ENCODE data around the gene FLRT1.
"Not testable (repeated sequence)": the region's sequence is repeated elsewhere in the genome, so short reads cannot be mapped to it uniquely, and the experiment has no call there.

Gene FLRT1

DNA sequence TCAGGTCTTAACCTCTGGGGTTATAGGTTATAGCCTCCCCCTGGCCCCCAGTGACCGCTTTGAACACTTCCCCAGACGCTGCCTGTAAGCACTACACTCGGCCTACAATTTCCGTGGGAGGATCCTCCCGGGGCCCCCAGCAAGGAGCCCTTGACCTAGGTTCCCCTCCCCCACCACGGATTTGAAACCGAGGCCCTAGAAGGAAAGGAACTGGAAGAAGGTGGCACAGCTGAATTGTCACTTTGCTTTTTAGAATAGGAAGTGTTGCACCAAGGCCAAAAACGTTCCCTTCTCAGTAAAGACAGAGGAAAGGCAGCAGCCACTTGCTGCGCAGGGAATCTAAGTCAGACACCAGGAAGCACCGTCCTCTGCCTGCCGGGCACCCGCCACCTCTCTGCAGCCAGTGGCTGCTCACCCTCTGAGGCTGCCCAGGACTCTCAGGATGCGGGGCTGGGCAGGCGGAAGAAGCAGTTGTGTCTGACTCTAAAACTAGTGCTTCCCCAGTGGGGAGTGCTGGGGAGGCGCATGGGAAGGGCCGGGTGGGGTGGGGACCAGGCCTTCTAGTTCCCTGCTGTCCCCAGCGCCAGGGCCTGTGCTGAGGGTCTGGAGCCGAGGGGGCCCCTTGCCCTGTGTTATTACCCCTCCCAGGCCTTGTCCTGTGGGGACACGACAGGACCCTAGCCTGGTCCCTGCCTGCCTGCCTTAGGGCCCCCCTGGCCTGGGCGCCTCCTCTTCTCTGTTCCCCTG lies 7.9 kb upstream of the FLRT1 start:
- no peak for DNase-seq

DNA sequence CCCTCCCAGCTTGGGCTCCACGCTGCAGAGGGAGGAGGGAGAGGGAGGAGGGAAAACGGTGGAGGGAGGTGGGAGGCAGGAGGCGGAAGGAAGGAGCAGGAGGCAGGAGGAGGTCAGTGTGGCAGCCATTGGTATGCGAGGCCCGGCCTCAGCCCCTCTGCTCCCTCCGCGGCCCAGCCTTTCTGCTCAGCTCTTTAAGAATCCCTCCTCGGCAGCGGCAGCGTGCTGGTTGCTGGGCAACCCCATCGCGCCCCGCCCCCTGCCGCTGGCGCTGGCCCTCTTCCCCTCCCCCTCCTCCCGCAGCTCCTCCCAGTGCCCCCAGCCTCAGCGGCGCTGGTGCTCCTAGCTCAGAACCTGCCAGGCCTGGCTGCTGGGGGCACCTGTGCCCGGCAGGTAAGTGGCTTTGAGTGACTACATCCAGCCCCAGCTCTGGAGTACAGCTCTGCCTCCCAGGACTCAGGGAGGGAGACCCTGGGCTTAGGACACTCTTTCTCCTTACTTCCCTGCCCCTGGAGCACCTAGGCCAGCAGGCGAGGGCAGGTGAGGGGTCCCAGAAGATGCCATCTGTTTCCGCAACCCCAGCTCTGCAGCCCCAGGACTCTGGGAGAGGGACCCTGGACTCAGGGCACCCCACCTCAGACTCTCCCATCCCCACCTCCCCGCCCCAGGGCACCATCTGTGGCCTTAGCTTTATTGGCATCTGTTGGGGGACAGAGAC lies 7.2 kb upstream of the FLRT1 start:
- DNase-seq: no peak

DNA sequence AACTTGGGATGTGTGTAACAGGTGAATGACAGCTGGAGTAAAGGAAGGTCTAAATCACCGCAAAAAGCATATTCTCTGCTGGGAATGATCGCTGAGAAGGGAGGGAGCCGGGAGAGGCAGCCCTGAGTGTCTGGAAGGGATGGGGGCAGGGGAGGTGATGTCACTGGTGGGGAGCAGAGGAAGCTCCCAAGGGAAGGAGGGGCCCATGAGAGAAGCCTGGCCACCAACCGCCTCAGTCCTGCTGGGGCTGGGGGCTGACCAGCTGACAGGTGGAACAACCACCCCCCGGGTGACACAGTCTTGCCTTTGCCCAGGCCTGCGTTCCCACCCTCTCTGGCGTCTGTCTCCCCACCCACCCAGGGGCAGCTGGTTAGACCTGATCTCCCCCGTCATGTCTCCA lies 6.0 kb upstream of the FLRT1 start:
- DNase-seq: no peak

GRCh38 chr11:64031001-64031400 lies 4.7 kb upstream of the FLRT1 start:
- no peak for DNase-seq

- no peak for DNase-seq
These were observed 3.7 kb upstream of the FLRT1 start for GRCh38 chr11:64032050-64032449.

DNA sequence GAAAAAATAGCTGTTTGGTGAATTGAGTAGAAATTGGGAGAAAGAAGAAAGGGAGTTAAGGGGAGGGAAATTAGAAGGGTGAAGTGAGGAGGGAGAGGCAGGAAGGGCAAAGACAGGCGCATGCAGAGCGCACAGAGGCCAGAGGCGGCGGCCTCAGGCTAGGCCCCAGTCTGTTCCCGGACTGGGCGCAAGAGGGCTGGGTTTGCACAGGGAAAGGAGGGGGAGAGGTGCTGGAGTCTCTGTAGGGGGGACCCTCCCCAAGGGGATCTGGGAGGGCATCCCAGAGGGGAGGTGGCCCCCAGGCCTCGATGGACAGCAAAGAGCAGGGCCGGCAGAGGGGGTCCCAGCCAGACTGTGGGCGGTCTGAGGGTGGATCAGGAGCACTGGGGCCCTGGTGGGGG lies 1.3 kb upstream of the FLRT1 start:
- DNase-seq: no peak

DNA sequence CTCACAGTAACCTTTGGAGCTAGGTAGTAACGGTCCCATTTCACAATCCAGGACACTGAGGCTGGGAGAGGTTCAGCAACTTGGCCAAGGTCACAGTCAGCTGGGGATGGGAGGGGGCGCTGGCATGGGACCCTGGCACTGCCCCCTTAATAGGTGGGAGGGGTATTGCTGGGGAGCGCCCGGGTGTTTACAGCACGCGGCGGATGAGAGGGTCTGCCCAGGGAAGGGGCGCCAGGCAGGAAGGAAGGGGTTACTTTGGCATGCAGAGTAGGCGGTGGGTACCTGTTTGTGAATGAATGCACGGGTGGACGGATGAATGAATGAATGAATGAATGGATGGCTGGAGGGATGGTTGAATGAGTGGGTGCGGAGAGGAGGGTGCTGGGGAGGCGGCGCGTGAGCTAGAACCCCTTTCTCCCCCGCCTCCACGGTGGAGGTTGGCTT lies 628 bp upstream of the FLRT1 start:
- no peak for DNase-seq

DNA sequence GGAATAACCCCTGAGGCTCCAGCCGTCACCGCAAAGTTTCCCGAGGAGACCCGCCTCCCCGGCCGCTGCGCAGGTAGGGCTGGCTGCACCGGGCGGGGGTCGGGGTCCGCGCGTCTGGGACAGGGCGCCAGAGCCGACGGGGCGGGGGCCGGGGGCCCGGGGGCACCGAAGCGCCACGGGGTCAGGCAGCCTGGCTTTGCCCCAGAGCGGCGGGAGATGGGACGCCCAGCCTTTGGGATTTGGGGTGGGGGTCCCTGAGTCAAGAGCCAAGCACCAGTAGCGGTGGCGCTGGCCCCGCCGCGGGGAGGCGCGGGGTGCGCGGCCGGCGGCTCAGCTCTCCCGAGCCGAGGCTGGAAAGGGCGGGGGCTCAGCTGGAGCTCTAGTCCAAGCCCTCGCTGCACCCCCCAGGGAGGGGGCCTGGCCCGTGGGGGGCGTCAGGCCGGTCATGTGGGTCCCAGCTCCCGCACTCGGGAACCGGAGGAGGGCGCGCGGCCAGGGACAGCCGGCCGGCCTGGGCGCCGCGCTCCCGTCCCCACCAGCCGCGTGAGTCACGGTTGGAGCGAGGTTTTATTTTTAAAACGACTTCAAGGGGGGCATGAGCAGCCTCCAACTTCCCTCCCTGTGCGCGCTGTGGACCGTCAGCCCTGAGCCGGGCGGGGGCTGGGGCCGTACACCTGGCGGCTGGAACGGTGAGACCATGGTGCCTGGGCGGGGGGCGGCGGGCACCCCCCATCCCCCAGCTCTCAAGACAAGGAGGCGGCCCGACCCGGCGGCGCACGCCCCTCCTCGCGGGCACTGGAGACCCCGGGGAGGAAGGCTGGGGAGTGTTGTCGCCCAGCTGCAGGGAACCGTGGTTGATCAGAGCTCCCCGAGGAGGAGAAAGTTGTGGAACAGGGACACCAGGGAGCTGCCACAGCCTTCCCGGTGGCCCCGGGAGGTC lies 626 bp downstream of the FLRT1 start:
- no peak for DNase-seq

DNA sequence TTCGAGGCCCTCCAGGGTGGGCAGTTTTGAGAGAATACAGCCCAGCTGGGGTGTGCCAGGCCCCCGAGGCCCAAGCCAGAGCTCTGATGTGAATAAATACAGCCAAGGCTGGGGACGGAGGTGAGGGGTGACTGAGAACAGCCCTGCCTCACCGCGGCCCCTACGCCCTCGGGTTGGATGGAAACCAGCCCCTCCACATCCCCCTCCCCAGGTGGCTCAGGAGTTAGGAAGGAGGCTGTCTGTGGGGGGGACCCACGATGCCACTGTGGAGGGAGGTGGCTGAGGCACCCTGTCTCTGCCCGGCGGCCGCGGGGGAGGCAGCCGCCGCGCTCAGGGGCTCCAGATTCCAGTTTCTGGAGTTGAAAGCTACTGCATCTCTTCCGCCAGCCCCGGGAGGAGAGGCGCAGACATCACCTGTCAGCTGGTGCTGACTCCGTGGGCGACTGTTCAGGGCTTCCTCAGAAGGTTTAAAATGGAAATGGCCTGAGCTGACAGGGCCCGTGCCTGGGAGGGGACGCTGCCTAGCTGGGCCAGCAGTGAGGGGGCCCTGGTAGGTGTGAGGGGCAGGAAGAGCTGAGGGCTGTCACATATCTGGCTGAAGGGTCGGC lies 1.4 kb downstream of the FLRT1 start:
- no peak for DNase-seq

DNA sequence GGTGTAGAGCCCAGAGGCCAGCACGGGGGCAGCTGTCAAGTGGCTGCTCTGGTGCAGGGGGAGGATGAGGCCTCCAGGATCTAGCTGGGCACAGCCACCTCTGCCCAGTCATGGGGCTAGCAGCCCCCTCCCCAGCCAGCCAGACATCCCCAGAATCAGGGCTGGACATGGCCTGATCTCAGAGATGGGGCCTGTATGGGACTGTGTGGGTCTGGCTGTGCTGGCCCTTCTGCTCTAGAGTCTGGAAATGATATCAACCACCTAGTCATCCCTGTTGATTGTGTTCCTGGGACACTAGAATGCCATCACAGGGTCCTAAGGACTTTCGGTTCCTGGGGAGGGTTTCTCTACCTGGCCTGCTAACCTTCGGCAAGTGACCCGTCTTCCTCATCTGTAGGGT lies 2.8 kb downstream of the FLRT1 start:
- DNase-seq: no peak

GRCh38 chr11:64039012-64039665 lies 3.4 kb downstream of the FLRT1 start:
- DNase-seq: no peak

DNA sequence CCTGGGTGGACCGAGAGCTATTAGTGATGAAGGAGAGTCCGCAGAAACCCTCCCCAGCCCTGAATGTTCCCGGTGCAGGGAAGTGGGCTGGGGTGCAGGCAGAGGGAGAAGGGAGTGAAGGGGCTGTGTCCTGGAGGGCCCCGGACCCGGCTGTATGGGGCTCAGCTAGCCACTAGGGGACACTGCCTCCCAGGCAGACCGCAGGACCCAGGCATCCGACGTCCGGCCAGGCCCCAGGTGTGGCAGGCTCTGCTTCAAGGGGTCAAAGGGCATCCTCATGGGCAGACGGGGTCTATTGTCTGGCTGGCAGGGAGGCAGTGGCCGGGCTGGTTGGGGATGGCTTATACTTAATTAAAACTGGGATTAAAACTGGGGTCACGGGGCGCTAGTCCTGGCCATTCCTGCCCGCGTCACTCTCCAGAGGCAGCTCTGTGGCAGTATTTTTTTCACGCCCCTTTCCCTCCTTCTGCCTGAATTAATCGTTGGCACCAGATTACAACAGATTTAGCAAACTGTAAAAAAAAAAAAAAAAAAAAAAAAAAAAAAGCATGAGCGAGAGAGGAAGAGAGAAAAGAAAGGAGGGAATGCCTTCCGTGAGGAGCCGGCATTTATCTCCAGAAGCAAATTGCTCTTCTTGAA lies 5.1 kb downstream of the FLRT1 start:
- no peak for DNase-seq

- DNase-seq: no peak
These were observed 6.1 kb downstream of the FLRT1 start for GRCh38 chr11:64041846-64042245.

- no peak for DNase-seq
These were observed 6.6 kb downstream of the FLRT1 start for GRCh38 chr11:64042301-64042700.

DNA sequence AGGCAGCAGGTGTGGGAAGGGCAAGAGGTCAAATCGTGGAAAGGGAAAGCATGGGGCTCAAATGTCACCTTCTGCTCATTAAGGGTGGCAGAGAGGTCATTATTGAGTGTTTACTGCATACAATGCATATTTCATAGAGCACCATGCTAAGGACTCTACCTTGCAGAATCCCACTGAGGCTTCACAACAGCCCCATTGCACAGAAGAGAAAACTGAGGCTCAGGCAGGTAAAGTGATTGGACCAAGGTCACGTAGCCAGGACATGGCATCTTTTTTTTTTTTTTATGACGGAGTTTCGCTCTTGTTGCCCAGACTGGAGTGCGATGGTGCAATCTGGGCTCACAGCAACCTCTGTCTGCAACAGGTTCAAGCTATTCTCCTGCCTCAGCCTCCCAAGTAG lies 7.8 kb downstream of the FLRT1 start:
- DNase-seq: no peak

- DNase-seq: no peak
These were observed 9.1 kb downstream of the FLRT1 start for GRCh38 chr11:64044730-64045393.

DNA sequence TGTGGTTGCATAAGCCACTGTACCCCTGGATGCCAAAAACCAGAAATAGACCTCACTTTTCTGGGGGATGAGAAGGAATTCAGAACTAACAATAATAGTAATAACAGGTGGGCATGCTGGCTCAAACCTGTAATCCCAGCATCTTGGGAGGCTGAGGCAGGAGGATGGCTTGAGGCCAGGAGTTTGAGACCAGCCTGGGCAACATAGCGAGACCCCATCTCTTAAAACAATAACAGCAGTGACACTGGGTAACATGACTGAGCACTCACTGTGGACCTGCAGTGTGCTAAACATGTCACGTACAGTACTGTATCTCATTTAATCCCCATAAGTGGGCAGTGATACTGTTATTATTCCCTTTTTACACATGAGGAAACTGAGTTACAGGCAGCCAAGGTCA lies 10.0 kb downstream of the FLRT1 start:
- no peak for DNase-seq

DNA sequence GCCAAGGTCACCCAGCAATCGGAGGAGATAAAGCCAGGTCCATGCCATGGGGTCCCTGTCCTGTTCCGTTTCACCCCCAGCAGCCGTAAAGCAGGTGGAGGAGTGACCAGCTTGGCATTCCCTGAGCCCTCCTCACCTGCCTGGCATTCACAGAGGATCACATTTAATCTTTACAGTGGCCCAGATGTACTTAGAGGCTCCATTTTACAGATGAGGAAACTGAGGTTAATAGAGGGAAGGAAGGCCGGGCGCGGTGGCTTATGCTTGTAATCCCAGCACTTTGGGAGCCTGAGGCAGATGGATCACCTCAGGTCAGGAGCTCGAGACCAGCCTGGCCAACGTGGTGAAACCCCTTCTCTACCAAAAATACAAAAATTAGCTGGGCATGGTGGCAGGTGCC lies 11.6 kb downstream of the FLRT1 start:
- not testable (repeated sequence) for DNase-seq

- no peak for DNase-seq
These were observed 12.5 kb downstream of the FLRT1 start for GRCh38 chr11:64048042-64048854.

- DNase-seq: no peak
These were observed 13.8 kb downstream of the FLRT1 start for GRCh38 chr11:64049509-64049908.
